Thyroid gland (tissue), 4 donors: ENCODE measurements around the gene ATP6AP1. TPM values are rescaled to one million over a fixed set of nuclear protein-coding genes. Genes with fewer than 3 reads are reported as not detected.

Experiments used
- DNase-seq, 2 donors: peaks; one replicate each; pipeline ENCODE4 v3.0.0-alpha.2; 2019
- H3K27ac ChIP-seq, 3 donors: fragments of 200-600 bp; sonication (generic); 1 replicate in 2 of 3; 2 replicates in 1 of 3; pipeline ENCODE4 v1.5.1; 2016 to 2019; ENCODE audit warnings: mild to moderate bottlenecking in 1 of 3, moderate library complexity in 1 of 3
- H3K27me3 ChIP-seq: fragments of 200-600 bp; sonication (generic); one replicate; pipeline ENCODE4 v1.5.1; 2019
- H3K36me3 ChIP-seq, 2 donors: fragments of 200-600 bp; sonication (generic); one replicate each; pipeline ENCODE4 v1.5.1; 2016 to 2019
- H3K4me1 ChIP-seq, 2 donors: fragments of 200-600 bp; sonication (generic); one replicate each; pipeline ENCODE4 v1.5.1; 2017 to 2019
- H3K4me3 ChIP-seq, 3 donors: fragments of 200-600 bp; sonication (generic); replicated peaks in 1 of 3; 1 replicate in 2 of 3; 2 replicates in 1 of 3; pipeline ENCODE4 v1.5.1; 2016; ENCODE audit warnings: mild to moderate bottlenecking in 1 of 3
- H3K9me3 ChIP-seq: fragments of 200-600 bp; sonication (generic); one replicate; pipeline ENCODE4 v1.5.1; 2017
- CTCF ChIP-seq, 6 experiments: fragments of 200-600 bp in 3 of 6; fragments of 450-650 bp in 3 of 6; sonication (generic) in 3 of 6; IDR thresholded peaks; one replicate each; pipeline ENCODE4 v1.5.1; 2016 to 2019; ENCODE audit warnings: antibody characterized with exemption in 6 of 6, mild to moderate bottlenecking in 2 of 6, inconsistent platforms in 1 of 6, moderate library complexity in 1 of 6
- POLR2A ChIP-seq, 2 donors: fragments of 450-650 bp; IDR thresholded peaks; one replicate each; pipeline ENCODE4 v1.6.1; 2017; ENCODE audit warnings: antibody characterized with exemption in 2 of 2, mild to moderate bottlenecking in 2 of 2, moderate library complexity in 1 of 2
- WGBS, 2 donors: methylation state at CpG; one replicate each; pipeline ENCODE4 v1.1.5; 2017; 5-methylcytosine and 5-hydroxymethylcytosine counted together
- intact Hi-C: fragments of 100-400 bp; cut with DNase I; formaldehyde crosslinking; loops from one replicate; pipeline ENCODE4 v1.15.1; 2023
- total RNA-seq, 4 donors: library from RNA; depleted of rRNA; stranded (reverse); fragments of >200 nt; gene quantifications; one replicate each; pipeline ENCODE4 v1.2.3, GENCODE V29; 2016

ATP6AP1 gene
- total RNA-seq, 4 donors from 2014 or later: 69.0 to 172 (median 84.4) TPM

- WGBS, 2 donors: 0% methylated on average over 1 of the region's 88 CpGs; no CpG with 5 or more reads in 1 of the 2 donors
- H3K4me1 ChIP-seq: peaks cover 0 to 6% of the 10 kb centered on the region in 2 donors
- H3K36me3 ChIP-seq: no peaks in the 10 kb centered on the region
- peak within 1 kb of the TSS in 2 of 3 donors; percentile 20 to 41 for H3K4me3 ChIP-seq
- H3K9me3 ChIP-seq: no peaks in the 10 kb centered on the region
- TF ChIP-seq CTCF (IDR thresholded peaks at IDR 0.05): no peak
- peak; percentile 13 to 88 for TF ChIP-seq POLR2A (IDR thresholded peaks at IDR 0.05)
- intact Hi-C loops: no loop called here
- DNase-seq: peak; percentile 34 to 48
- H3K27me3 ChIP-seq: no peaks in the 10 kb centered on the region
- peak within 1 kb of the TSS in 1 of 3 donors; percentile 36 for H3K27ac ChIP-seq
Observed at GRCh38 chrX:154458116-154458953, 29.9 kb downstream of the ATP6AP1 start, which contains the start of gene PLXNA3. PLXNA3 (plus strand) TSS chrX:154458281; CDS start chrX:154460184, 1,903 bp downstream.

- H3K4me3 ChIP-seq: peak overlapping the region in 2 of 3 donors; percentile 20 to 41
- peak; percentile 67 to 68 for DNase-seq
- 19 to 20% methylated on average over 1 to 6 of the region's 15 CpGs for WGBS, 2 donors
- H3K27ac ChIP-seq: peak overlapping the region in 1 of 3 donors; percentile 36
- intact Hi-C loops: no loop called here
- no peak for TF ChIP-seq CTCF (IDR thresholded peaks at IDR 0.05)
- peak in 1 of 2 donors; percentile 15 for TF ChIP-seq POLR2A (IDR thresholded peaks at IDR 0.05)
- H3K4me1 ChIP-seq: peaks cover 0 to 6% of the 10 kb centered on the region in 2 donors
- H3K36me3 ChIP-seq: no peaks in the 10 kb centered on the region
- H3K27me3 ChIP-seq: no peaks in the 10 kb centered on the region
- no peaks in the 10 kb centered on the region for H3K9me3 ChIP-seq
Observed at GRCh38 chrX:154458954-154459778, 30.7 kb downstream of the ATP6AP1 start.

- Histone ChIP-seq H3K9me3 (no peaks in the 10 kb centered on the region), H3K4me3 (no peak overlapping the region), H3K27me3 (no peaks in the 10 kb centered on the region), H3K27ac (no peak overlapping the region), H3K36me3 (no peaks in the 10 kb centered on the region), H3K4me1 (peaks cover 0 to 6% of the 10 kb centered on the region in 2 donors)
- TF ChIP-seq CTCF (IDR thresholded peaks at IDR 0.05) (no peak), POLR2A (IDR thresholded peaks at IDR 0.05) (no peak)
- intact Hi-C loops: no loop called here
- 60 to 68% methylated on average over 1 to 3 of the region's 14 CpGs for WGBS, 2 donors
- no peak for DNase-seq
Observed at GRCh38 chrX:154459832-154460231, 31.4 kb downstream of the ATP6AP1 start.

- no peak for DNase-seq
- WGBS, 2 donors: no CpG with 5 or more reads among the region's 26 CpGs
- Histone ChIP-seq H3K4me3 (no peak overlapping the region), H3K4me1 (peaks cover 0 to 6% of the 10 kb centered on the region in 2 donors), H3K36me3 (no peaks in the 10 kb centered on the region), H3K9me3 (no peaks in the 10 kb centered on the region), H3K27ac (no peak overlapping the region), H3K27me3 (no peaks in the 10 kb centered on the region)
- intact Hi-C loops: no loop called here
- no peak for TF ChIP-seq POLR2A (IDR thresholded peaks at IDR 0.05)
- TF ChIP-seq CTCF (IDR thresholded peaks at IDR 0.05): no peak
Observed at GRCh38 chrX:154460326-154460725, 31.8 kb downstream of the ATP6AP1 start.
